Panc1 (cell line): Measurements from ENCODE around the gene DAPP1. TPM values are rescaled to one million over a fixed set of nuclear protein-coding genes. Genes with fewer than 3 reads are reported as not detected.

ENCODE experiments used
- ATAC-seq: fragments of 200-7000 bp; cut with Tn5 transposase; 2 replicates; pipeline ENCODE4 v1.9.1; 2020; ENCODE audit warnings: mild to moderate bottlenecking, moderate library complexity
- BruUV-seq: library from RNA; stranded (reverse); fragments of 400-500 nt; replicated peaks from 2 replicates; lab custom pipeline; 2021; lab: Mats Ljungman, UMichigan
- CTCF ChIA-PET: fragments of 300-600 bp; sonication (Branson Sonifier 250); formaldehyde crosslinking; loops from one replicate; lab custom pipeline; 2022; ENCODE audit warnings: antibody characterized with exemption; lab: Charles Lee
- POLR2A ChIA-PET: fragments of 300-600 bp; sonication (Branson Sonifier 250); formaldehyde crosslinking; loops from one replicate; lab custom pipeline; 2022; ENCODE audit warnings: antibody characterized with exemption; lab: Charles Lee
- DNase-seq: peaks from one replicate; pipeline ENCODE4 v3.0.0-alpha.2; 2010; ENCODE audit warnings: low read depth, low spot score
- H3K27ac ChIP-seq: 2 replicates; pipeline ENCODE4 v1.5.1; 2011; ENCODE audit warnings: mild to moderate bottlenecking, low read length, inconsistent platforms
- H3K27me3 ChIP-seq: fragments of 200-500 bp; sonication (Bioruptor generic); 2 replicates; pipeline ENCODE4 v1.6.0; 2014; ENCODE audit warnings: low read length, inconsistent platforms; ENCODE audit not compliant: control insufficient read depth, insufficient read depth
- H3K36me3 ChIP-seq: fragments of 200-500 bp; sonication (Bioruptor generic); 2 replicates; pipeline ENCODE4 v1.5.1; 2014; ENCODE audit warnings: inconsistent platforms, mild to moderate bottlenecking, low read length, moderate library complexity; ENCODE audit not compliant: control insufficient read depth, insufficient read depth
- H3K4me1 ChIP-seq: 2 replicates; pipeline ENCODE4 v1.5.1; 2011; ENCODE audit warnings: inconsistent platforms, mild to moderate bottlenecking, low read length, moderate library complexity; ENCODE audit not compliant: control insufficient read depth, insufficient read depth
- H3K4me3 ChIP-seq, 2 experiments: 2 replicates each; pipeline ENCODE4 v1.5.1; 2011 to 2012; ENCODE audit warnings: low read depth in 2 of 2, low read length in 2 of 2, mild to moderate bottlenecking in 2 of 2, inconsistent platforms in 1 of 2, moderate library complexity in 1 of 2
- H3K9me3 ChIP-seq: fragments of 200-500 bp; sonication (Bioruptor generic); 2 replicates; pipeline ENCODE4 v1.5.1; 2014; ENCODE audit warnings: low read depth, mild to moderate bottlenecking, inconsistent platforms, low read length, moderate library complexity; ENCODE audit not compliant: control insufficient read depth, insufficient read depth
- CTCF ChIP-seq: fragments of 450-650 bp; IDR thresholded peaks from 2 replicates; pipeline ENCODE4 v1.5.1; 2017; ENCODE audit warnings: mild to moderate bottlenecking
- POLR2AphosphoS5 ChIP-seq: IDR thresholded peaks from 2 replicates; pipeline ENCODE4 v1.6.1; 2012; ENCODE audit warnings: mild to moderate bottlenecking, low read depth, low read length, moderate library complexity
- REST ChIP-seq, 2 experiments: IDR thresholded peaks; 2 replicates each; pipeline ENCODE4 v1.6.1; 2011 to 2012; ENCODE audit warnings: low read depth in 2 of 2, control low read depth in 1 of 2, low read length in 1 of 2, mild to moderate bottlenecking in 1 of 2, moderate library complexity in 1 of 2; ENCODE audit not compliant: insufficient read depth in 1 of 2
- SIN3A ChIP-seq: IDR thresholded peaks from 2 replicates; pipeline ENCODE4 v1.6.1; 2012; ENCODE audit warnings: low read depth, mild to moderate bottlenecking, low read length, moderate library complexity, borderline replicate concordance; ENCODE audit not compliant: insufficient read depth
- TCF7L2 ChIP-seq: IDR thresholded peaks from 2 replicates; pipeline ENCODE4 v1.6.1; 2011; ENCODE audit warnings: mild to moderate bottlenecking, low read depth, low read length, inconsistent platforms
- in situ Hi-C: cut with HindIII; loops from 2 replicates; pipeline ENCODE4 v1.10.0; 2016; ENCODE audit warnings: low sequenced_read_pairs, low pct_unique_long_range_greater_than_20kb
- intact Hi-C: fragments of 100-400 bp; cut with micrococcal nuclease; formaldehyde crosslinking; loops from one replicate; pipeline ENCODE4 v1.10.0; 2022; ENCODE audit not compliant: unreplicated experiment
- total RNA-seq: library from RNA; stranded (reverse); gene quantifications from one replicate; pipeline ENCODE4 v1.2.1, GENCODE V29; 2021; ENCODE audit not compliant: unreplicated experiment

The DAPP1 gene
- total RNA-seq, 1 experiment from 2014 or later, result not detected

- no TSS peak for BruUV-seq
- Histone ChIP-seq H3K27me3 (no peaks in the 10 kb centered on the region), H3K36me3 (peaks cover 12% of the 10 kb centered on the region), H3K4me3 (no peak overlapping the region), H3K27ac (no peak overlapping the region), H3K4me1 (no peaks in the 10 kb centered on the region), H3K9me3 (no peaks in the 10 kb centered on the region)
- ChIA-PET POLR2A (no interaction called here), CTCF (no interaction called here)
- ATAC-seq (no peak), DNase-seq (no peak)
- intact Hi-C loops, result no loop called here
- TF ChIP-seq TCF7L2 (no peak), POLR2AphosphoS5 (no peak), REST (IDR thresholded peaks at IDR 0.05; ENCODE audit: insufficient read depth in 1 of 2, low read depth in 2 of 2, low read length in 1 of 2) (no peak)
- in situ Hi-C loops, result no loop called here
Measured at GRCh38 chr4:99876946-99877345, 60.3 kb downstream of the DAPP1 start.

- ATAC-seq (no peak), DNase-seq (no peak)
- no peaks in the 10 kb centered on the region for H3K27me3 ChIP-seq
- no peak overlapping the region for H3K27ac ChIP-seq
- in situ Hi-C loops, result no loop called here
- CTCF ChIA-PET, result no interaction called here
- POLR2A ChIA-PET, result no interaction called here
- BruUV-seq, result no TSS peak
- H3K9me3 ChIP-seq, result no peaks in the 10 kb centered on the region
- no peaks in the 10 kb centered on the region for H3K4me1 ChIP-seq
- no peak overlapping the region for H3K4me3 ChIP-seq
- H3K36me3 ChIP-seq, result peaks cover 19% of the 10 kb centered on the region
- intact Hi-C loops, result no loop called here
- TF ChIP-seq POLR2AphosphoS5 (no peak), SIN3A (no peak), REST (IDR thresholded peaks at IDR 0.05; ENCODE audit: insufficient read depth in 1 of 2, low read depth in 2 of 2, low read length in 1 of 2) (no peak), TCF7L2 (no peak), CTCF (no peak)
Measured at GRCh38 chr4:99878604-99879003, 62.0 kb downstream of the DAPP1 start.
